KMS-11 (cell line): Measurements from ENCODE around the gene SSMEM1.

Source experiments
- H2AFZ ChIP-seq: fragments of 200-600 bp; sonication (generic); 2 replicates; pipeline ENCODE4 v1.6.1; 2016; ENCODE audit warnings: antibody characterized with exemption, mixed run types, low read depth
- H3K27ac ChIP-seq: fragments of 200-600 bp; sonication (generic); 2 replicates; pipeline ENCODE4 v1.6.1; 2016; ENCODE audit warnings: mild to moderate bottlenecking, mixed run types
- H3K27me3 ChIP-seq: fragments of 200-600 bp; sonication (generic); 2 replicates; pipeline ENCODE4 v1.6.1; 2017; ENCODE audit warnings: mild to moderate bottlenecking, low read depth, mixed run types, moderate library complexity; ENCODE audit not compliant: insufficient read depth
- H3K36me3 ChIP-seq: fragments of 200-600 bp; sonication (generic); 2 replicates; pipeline ENCODE4 v1.6.1; 2017; ENCODE audit warnings: mild to moderate bottlenecking, mixed run types; ENCODE audit not compliant: insufficient read depth
- H3K4me1 ChIP-seq: fragments of 200-600 bp; sonication (generic); 2 replicates; pipeline ENCODE4 v1.6.1; 2016; ENCODE audit warnings: mild to moderate bottlenecking, low read depth, mixed run types; ENCODE audit not compliant: poor library complexity, severe bottlenecking
- H3K4me2 ChIP-seq: fragments of 200-600 bp; sonication (generic); 2 replicates; pipeline ENCODE4 v1.7.0; 2016; ENCODE audit warnings: mild to moderate bottlenecking, mixed run types
- H3K4me3 ChIP-seq: fragments of 200-600 bp; sonication (generic); IDR thresholded peaks from 2 replicates; pipeline ENCODE4 v1.6.1; 2017; ENCODE audit warnings: low read depth, low read length, mixed read lengths; ENCODE audit not compliant: insufficient read depth
- H3K79me2 ChIP-seq: fragments of 200-600 bp; sonication (generic); 2 replicates; pipeline ENCODE4 v1.6.1; 2016; ENCODE audit warnings: low read depth, mixed run types; ENCODE audit not compliant: insufficient read depth
- H3K9ac ChIP-seq: fragments of 200-600 bp; sonication (generic); 2 replicates; pipeline ENCODE4 v1.6.1; 2016; ENCODE audit warnings: mild to moderate bottlenecking, mixed run types
- H4K20me1 ChIP-seq: fragments of 200-600 bp; sonication (generic); 2 replicates; pipeline ENCODE4 v1.6.1; 2016; ENCODE audit warnings: mild to moderate bottlenecking, mixed run types; ENCODE audit not compliant: insufficient read depth
- CTCF ChIP-seq: fragments of 200-600 bp; sonication (generic); conservative IDR thresholded peaks from 2 replicates; pipeline ENCODE4 v1.6.1; 2017; ENCODE audit warnings: low read depth, mild to moderate bottlenecking, antibody characterized with exemption, low read length, moderate library complexity, mixed read lengths

Gene SSMEM1

GRCh38 chr7:130205084-130205947, 2.3 kb upstream of the SSMEM1 start, which contains the start of gene TMEM209:
TSS of gene TMEM209 (minus strand) at chr7:130205406. CDS start at chr7:130205375, 31 bp downstream.
- Histone ChIP-seq H3K27me3 (no peaks in the 10 kb centered on the region), H3K36me3 (peaks cover 10% of the 10 kb centered on the region; the same call in 1 of the 2 replicates), H3K4me2 (peak within 1 kb of the TSS; percentile 49), H4K20me1 (no peaks in the 10 kb centered on the region), H3K4me3 (peak within 1 kb of the TSS; percentile 67), H3K4me1 (peaks cover 29% of the 10 kb centered on the region), H3K79me2 (peaks cover 17% of the 10 kb centered on the region), H3K27ac (peak within 1 kb of the TSS; percentile 73), H2AFZ (peak within 1 kb of the TSS; percentile 89), H3K9ac (peak within 1 kb of the TSS; percentile 89)
- TF ChIP-seq CTCF = no peak

GRCh38 chr7:130207033-130207432, 627 bp upstream of the SSMEM1 start:
- Histone ChIP-seq H3K4me3 (no peak overlapping the region), H2AFZ (no peak overlapping the region), H4K20me1 (no peaks in the 10 kb centered on the region), H3K27ac (no peak overlapping the region), H3K79me2 (peaks cover 17% of the 10 kb centered on the region), H3K27me3 (no peaks in the 10 kb centered on the region), H3K36me3 (no peaks in the 10 kb centered on the region), H3K4me2 (no peak overlapping the region), H3K4me1 (peaks cover 32% of the 10 kb centered on the region), H3K9ac (no peak overlapping the region)
- peak; percentile 27; the same call in 1 of the 2 replicates for TF ChIP-seq CTCF

GRCh38 chr7:130208516-130208915, 856 bp downstream of the SSMEM1 start:
- Histone ChIP-seq H3K4me3 (no peak overlapping the region), H3K9ac (no peak overlapping the region), H4K20me1 (no peaks in the 10 kb centered on the region), H3K79me2 (peaks cover 16% of the 10 kb centered on the region), H3K27ac (no peak overlapping the region), H3K4me1 (peaks cover 32% of the 10 kb centered on the region), H3K4me2 (no peak overlapping the region), H2AFZ (no peak overlapping the region), H3K27me3 (no peaks in the 10 kb centered on the region), H3K36me3 (no peaks in the 10 kb centered on the region)
- TF ChIP-seq CTCF = no peak

- Histone ChIP-seq H3K4me1 (peaks cover 24% of the 10 kb centered on the region), H3K36me3 (no peaks in the 10 kb centered on the region), H2AFZ (peak overlapping the region; percentile 48), H4K20me1 (no peaks in the 10 kb centered on the region), H3K4me2 (peak overlapping the region; percentile 53), H3K9ac (peak overlapping the region; percentile 25; the same call in 1 of the 2 replicates), H3K27me3 (no peaks in the 10 kb centered on the region), H3K79me2 (no peaks in the 10 kb centered on the region), H3K27ac (peak overlapping the region; percentile 44), H3K4me3 (no peak overlapping the region)
- TF ChIP-seq CTCF = no peak
These were observed 2.7 kb downstream of the SSMEM1 start for GRCh38 chr7:130210181-130210935.
